ENCODE results near the gene CYB5R3.
"Not testable (repeated sequence)": the region's sequence is repeated elsewhere in the genome, so short reads cannot be mapped to it uniquely, and the experiment has no call there.

Gene CYB5R3

GRCh38 chr22:42615092-42615859 lies 33.9 kb downstream of the CYB5R3 start:
- H3K4me1 ChIP-seq (ENCODE audit: control insufficient read depth, low read depth, low read length) = peaks cover 6% of the 10 kb centered on the region
- H3K9ac ChIP-seq (ENCODE audit: low read length) = peak overlapping the region; percentile 88
- peak overlapping the region; percentile 91 for H3K27ac ChIP-seq (ENCODE audit: low read length)
- no peaks in the 10 kb centered on the region for H3K27me3 ChIP-seq (ENCODE audit: control insufficient read depth, insufficient read depth, low read length)
- H3K36me3 ChIP-seq (ENCODE audit: control insufficient read depth, low read depth, low read length) = peaks cover 7% of the 10 kb centered on the region
- H3K4me3 ChIP-seq (ENCODE audit: low read length) = peak overlapping the region; percentile 98
- no peaks in the 10 kb centered on the region for H3K9me3 ChIP-seq (ENCODE audit: control insufficient read depth, low read depth, low read length)

GRCh38 chr22:42614312-42615091 lies 34.7 kb downstream of the CYB5R3 start, which contains the start of gene POLDIP3:
Gene POLDIP3 (minus strand): TSS chr22:42614883. CDS start chr22:42614857, 26 bp downstream.
- no peaks in the 10 kb centered on the region for H3K27me3 ChIP-seq (ENCODE audit: control insufficient read depth, insufficient read depth, low read length)
- H3K4me1 ChIP-seq (ENCODE audit: control insufficient read depth, low read depth, low read length) = peaks cover 7% of the 10 kb centered on the region
- no peaks in the 10 kb centered on the region for H3K9me3 ChIP-seq (ENCODE audit: control insufficient read depth, low read depth, low read length)
- peak within 1 kb of the TSS; percentile 91 for H3K27ac ChIP-seq (ENCODE audit: low read length)
- H3K4me3 ChIP-seq (ENCODE audit: low read length) = peak within 1 kb of the TSS; percentile 98
- peaks cover 7% of the 10 kb centered on the region for H3K36me3 ChIP-seq (ENCODE audit: control insufficient read depth, low read depth, low read length)
- H3K9ac ChIP-seq (ENCODE audit: low read length) = peak within 1 kb of the TSS; percentile 88

GRCh38 chr22:42613872-42614301 lies 35.3 kb downstream of the CYB5R3 start:
- no peaks in the 10 kb centered on the region for H3K27me3 ChIP-seq (ENCODE audit: control insufficient read depth, insufficient read depth, low read length)
- H3K4me1 ChIP-seq (ENCODE audit: control insufficient read depth, low read depth, low read length) = peaks cover 11% of the 10 kb centered on the region

GRCh38 chr22:42612336-42612735 lies 36.9 kb downstream of the CYB5R3 start:
- H3K36me3 ChIP-seq (ENCODE audit: control insufficient read depth, low read depth, low read length) = peaks cover 7% of the 10 kb centered on the region

More at GRCh38 chr22:42613872-42614301, 35.3 kb downstream of the CYB5R3 start:
- Histone ChIP-seq H3K9ac (ENCODE audit: low read length) (peak overlapping the region; percentile 88), H3K36me3 (ENCODE audit: control insufficient read depth, low read depth, low read length) (peaks cover 7% of the 10 kb centered on the region), H3K4me3 (ENCODE audit: low read length) (peak overlapping the region; percentile 98), H3K27ac (ENCODE audit: low read length) (peak overlapping the region; percentile 91), H3K9me3 (ENCODE audit: control insufficient read depth, low read depth, low read length) (no peaks in the 10 kb centered on the region)

GRCh38 chr22:42611051-42611450 lies 38.1 kb downstream of the CYB5R3 start:
- H3K27me3 ChIP-seq (ENCODE audit: control insufficient read depth, insufficient read depth, low read length) = no peaks in the 10 kb centered on the region
- H3K36me3 ChIP-seq (ENCODE audit: control insufficient read depth, low read depth, low read length) = peaks cover 7% of the 10 kb centered on the region
- H3K4me1 ChIP-seq (ENCODE audit: control insufficient read depth, low read depth, low read length) = peaks cover 15% of the 10 kb centered on the region
- no peak overlapping the region for H3K27ac ChIP-seq (ENCODE audit: low read length)
- no peak overlapping the region for H3K4me3 ChIP-seq (ENCODE audit: low read length)
- no peak overlapping the region for H3K9ac ChIP-seq (ENCODE audit: low read length)
- no peaks in the 10 kb centered on the region for H3K9me3 ChIP-seq (ENCODE audit: control insufficient read depth, low read depth, low read length)

More at GRCh38 chr22:42612336-42612735, 36.9 kb downstream of the CYB5R3 start:
- Histone ChIP-seq H3K27me3 (ENCODE audit: control insufficient read depth, insufficient read depth, low read length) (no peaks in the 10 kb centered on the region), H3K4me1 (ENCODE audit: control insufficient read depth, low read depth, low read length) (peaks cover 15% of the 10 kb centered on the region), H3K4me3 (ENCODE audit: low read length) (no peak overlapping the region), H3K9ac (ENCODE audit: low read length) (no peak overlapping the region), H3K27ac (ENCODE audit: low read length) (no peak overlapping the region), H3K9me3 (ENCODE audit: control insufficient read depth, low read depth, low read length) (no peaks in the 10 kb centered on the region)

GRCh38 chr22:42610186-42610585 lies 39.0 kb downstream of the CYB5R3 start:
- Histone ChIP-seq H3K4me1 (ENCODE audit: control insufficient read depth, low read depth, low read length) (peaks cover 15% of the 10 kb centered on the region), H3K4me3 (ENCODE audit: low read length) (no peak overlapping the region), H3K27me3 (ENCODE audit: control insufficient read depth, insufficient read depth, low read length) (no peaks in the 10 kb centered on the region), H3K9ac (ENCODE audit: low read length) (no peak overlapping the region), H3K27ac (ENCODE audit: low read length) (no peak overlapping the region), H3K9me3 (ENCODE audit: control insufficient read depth, low read depth, low read length) (no peaks in the 10 kb centered on the region), H3K36me3 (ENCODE audit: control insufficient read depth, low read depth, low read length) (peaks cover 7% of the 10 kb centered on the region)

- no peaks in the 10 kb centered on the region for H3K9me3 ChIP-seq (ENCODE audit: control insufficient read depth, low read depth, low read length)
- peaks cover 15% of the 10 kb centered on the region for H3K4me1 ChIP-seq (ENCODE audit: control insufficient read depth, low read depth, low read length)
- H3K4me3 ChIP-seq (ENCODE audit: low read length) = no peak overlapping the region
- no peak overlapping the region for H3K27ac ChIP-seq (ENCODE audit: low read length)
- H3K36me3 ChIP-seq (ENCODE audit: control insufficient read depth, low read depth, low read length) = peaks cover 11% of the 10 kb centered on the region
- H3K27me3 ChIP-seq (ENCODE audit: control insufficient read depth, insufficient read depth, low read length) = no peaks in the 10 kb centered on the region
- no peak overlapping the region for H3K9ac ChIP-seq (ENCODE audit: low read length)
These were observed 40.3 kb downstream of the CYB5R3 start for GRCh38 chr22:42608823-42609361.

GRCh38 chr22:42608136-42608822 lies 40.9 kb downstream of the CYB5R3 start:
- Histone ChIP-seq H3K27me3 (ENCODE audit: control insufficient read depth, insufficient read depth, low read length) (no peaks in the 10 kb centered on the region), H3K9ac (ENCODE audit: low read length) (no peak overlapping the region), H3K4me1 (ENCODE audit: control insufficient read depth, low read depth, low read length) (peaks cover 15% of the 10 kb centered on the region), H3K9me3 (ENCODE audit: control insufficient read depth, low read depth, low read length) (no peaks in the 10 kb centered on the region), H3K27ac (ENCODE audit: low read length) (no peak overlapping the region), H3K4me3 (ENCODE audit: low read length) (no peak overlapping the region), H3K36me3 (ENCODE audit: control insufficient read depth, low read depth, low read length) (peaks cover 14% of the 10 kb centered on the region)

- not testable (repeated sequence) for H3K4me1 ChIP-seq (ENCODE audit: control insufficient read depth, low read depth, low read length); H3K9me3 ChIP-seq (ENCODE audit: control insufficient read depth, low read depth, low read length); H3K4me3 ChIP-seq (ENCODE audit: low read length); H3K9ac ChIP-seq (ENCODE audit: low read length); H3K27ac ChIP-seq (ENCODE audit: low read length); H3K27me3 ChIP-seq (ENCODE audit: control insufficient read depth, insufficient read depth, low read length)
- H3K36me3 ChIP-seq (ENCODE audit: control insufficient read depth, low read depth, low read length) = peaks cover 18% of the 10 kb centered on the region
These were observed 41.6 kb downstream of the CYB5R3 start for GRCh38 chr22:42607641-42608040.

GRCh38 chr22:42604403-42604802 lies 44.8 kb downstream of the CYB5R3 start:
- peaks cover 35% of the 10 kb centered on the region for H3K36me3 ChIP-seq (ENCODE audit: control insufficient read depth, low read depth, low read length)
- H3K27me3 ChIP-seq (ENCODE audit: control insufficient read depth, insufficient read depth, low read length) = no peaks in the 10 kb centered on the region
- H3K4me1 ChIP-seq (ENCODE audit: control insufficient read depth, low read depth, low read length) = peaks cover 7% of the 10 kb centered on the region
- H3K9me3 ChIP-seq (ENCODE audit: control insufficient read depth, low read depth, low read length) = no peaks in the 10 kb centered on the region
- no peak overlapping the region for H3K4me3 ChIP-seq (ENCODE audit: low read length)
- H3K9ac ChIP-seq (ENCODE audit: low read length) = no peak overlapping the region
- no peak overlapping the region for H3K27ac ChIP-seq (ENCODE audit: low read length)

GRCh38 chr22:42603427-42603826 lies 45.8 kb downstream of the CYB5R3 start:
- Histone ChIP-seq H3K4me1 (ENCODE audit: control insufficient read depth, low read depth, low read length) (no peaks in the 10 kb centered on the region), H3K36me3 (ENCODE audit: control insufficient read depth, low read depth, low read length) (peaks cover 45% of the 10 kb centered on the region), H3K27ac (ENCODE audit: low read length) (no peak overlapping the region), H3K9me3 (ENCODE audit: control insufficient read depth, low read depth, low read length) (no peaks in the 10 kb centered on the region), H3K27me3 (ENCODE audit: control insufficient read depth, insufficient read depth, low read length) (no peaks in the 10 kb centered on the region), H3K9ac (ENCODE audit: low read length) (no peak overlapping the region), H3K4me3 (ENCODE audit: low read length) (no peak overlapping the region)
